ENCODE measurements around the gene MIOS. TPM values are rescaled to one million over a fixed set of nuclear protein-coding genes. Genes with fewer than 3 reads are reported as not detected.

MIOS gene
- total RNA-seq, 2 donors from 2014 or later = 24.9 to 47.7 TPM

DNA sequence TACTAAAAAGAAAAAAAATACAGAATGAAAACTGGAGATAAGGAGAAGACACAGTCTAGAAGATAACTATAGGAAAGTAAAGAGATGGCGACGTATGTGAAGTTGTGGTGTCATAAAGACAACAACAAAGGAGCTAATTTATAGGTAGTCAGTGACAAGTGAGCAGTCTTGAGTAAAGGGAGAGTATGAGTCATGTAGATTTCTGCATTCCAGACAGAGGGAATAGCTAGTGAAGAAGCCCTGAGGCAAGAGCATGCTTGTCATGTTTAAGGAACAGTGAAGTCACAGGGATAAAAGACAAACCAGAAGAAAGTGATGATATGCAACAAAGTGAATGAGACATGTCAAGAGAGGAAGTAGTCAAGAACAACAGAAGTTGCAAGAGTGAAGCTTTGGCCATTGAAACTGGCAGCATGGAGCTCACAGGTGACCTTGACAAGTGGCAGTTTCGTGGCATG, 2.3 kb upstream of the MIOS start:
- Mint-ChIP-seq H3K27me3 (no peaks in the 10 kb centered on the region), H3K27ac (no peak overlapping the region), H3K36me3 (ENCODE audit: low read depth) (peaks cover 16% of the 10 kb centered on the region), H3K4me3 (no peak overlapping the region), H3K9me3 (no peaks in the 10 kb centered on the region), H3K4me1 (peaks cover 15% of the 10 kb centered on the region)
- ATAC-seq (replicated peaks) = no peak

DNA sequence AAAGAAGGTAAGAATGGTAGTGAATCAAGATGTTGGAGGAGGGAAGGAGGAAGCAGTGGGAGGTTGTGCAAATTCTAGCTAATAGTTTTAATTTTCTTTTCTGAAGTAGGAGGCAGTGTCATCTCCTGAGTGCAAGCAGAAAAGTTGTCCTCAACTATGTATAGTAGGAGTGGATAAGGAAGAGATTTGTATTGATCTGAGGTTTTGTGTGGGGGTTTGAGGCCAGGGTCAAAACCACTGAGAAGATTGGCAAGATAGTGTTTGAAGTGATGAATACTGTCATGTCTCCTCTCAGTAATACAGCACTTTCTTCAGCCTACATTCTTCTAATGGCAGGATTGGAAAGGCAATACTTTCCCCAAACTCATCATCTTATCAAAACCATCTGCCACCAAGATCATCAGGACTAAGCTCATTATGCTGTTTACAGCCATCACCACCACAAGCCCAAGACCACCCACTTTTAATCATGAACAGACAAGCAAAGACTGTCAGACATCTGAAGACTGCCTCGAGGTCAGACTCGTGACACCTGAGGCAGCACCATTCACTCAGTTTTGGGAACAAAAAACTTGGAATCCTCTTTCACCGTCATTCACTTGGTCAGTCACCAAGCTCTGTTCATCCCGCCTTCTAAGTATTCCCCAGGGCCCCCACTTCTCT, 1.5 kb upstream of the MIOS start:
- H3K4me3 Mint-ChIP-seq = no peak overlapping the region
- H3K4me1 Mint-ChIP-seq = peaks cover 23% of the 10 kb centered on the region
- peaks cover 24% of the 10 kb centered on the region for H3K36me3 Mint-ChIP-seq (ENCODE audit: low read depth)
- H3K9me3 Mint-ChIP-seq = no peaks in the 10 kb centered on the region
- no peak overlapping the region for H3K27ac Mint-ChIP-seq
- no peaks in the 10 kb centered on the region for H3K27me3 Mint-ChIP-seq
- peak; percentile 27 for ATAC-seq (replicated peaks)

DNA sequence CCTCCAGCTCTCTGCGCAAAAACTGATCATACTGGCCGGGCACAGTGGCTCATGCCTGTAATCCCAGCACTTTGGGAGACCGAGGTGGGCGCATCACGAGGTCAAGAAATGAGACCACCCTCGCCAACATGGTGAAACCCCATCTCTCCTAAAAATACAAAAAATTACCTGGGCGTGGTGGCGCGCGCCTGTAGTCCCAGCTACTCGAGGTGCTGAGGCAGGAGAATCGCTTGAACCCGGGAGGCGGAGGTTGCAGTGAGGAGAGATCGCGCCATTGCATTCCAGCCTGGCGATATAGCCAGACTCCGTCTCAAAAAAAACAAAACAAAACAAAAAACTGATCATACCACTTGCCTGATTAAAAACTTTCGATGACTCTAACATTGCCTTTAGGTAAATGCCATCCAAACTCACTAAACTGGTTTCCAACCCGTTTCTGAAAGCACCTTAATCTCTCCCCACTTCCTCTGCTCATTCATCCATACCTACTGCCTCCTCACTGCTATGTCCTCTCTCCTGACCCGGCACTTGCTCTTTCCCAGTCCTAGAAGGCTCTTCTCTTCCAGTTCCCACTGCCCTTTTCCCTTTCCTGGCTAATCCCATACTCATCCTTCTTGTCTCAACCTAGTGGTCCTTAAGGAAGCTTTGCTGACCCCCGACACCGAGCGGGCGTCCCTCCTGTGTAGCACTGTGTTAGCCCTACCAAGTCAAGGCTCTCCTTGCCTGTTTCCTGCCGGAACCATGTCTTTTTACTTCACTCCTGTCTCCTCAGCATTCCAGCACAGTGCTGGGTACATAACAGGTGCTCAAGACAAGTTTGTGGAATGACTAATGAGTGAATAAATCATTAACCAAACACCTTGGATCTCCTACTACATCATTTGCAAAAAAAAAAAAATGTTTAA, 686 bp upstream of the MIOS start:
- Mint-ChIP-seq H3K4me3 (no peak overlapping the region), H3K36me3 (ENCODE audit: low read depth) (peaks cover 32% of the 10 kb centered on the region), H3K9me3 (no peaks in the 10 kb centered on the region), H3K27ac (no peak overlapping the region), H3K4me1 (peaks cover 26% of the 10 kb centered on the region), H3K27me3 (no peaks in the 10 kb centered on the region)
- ATAC-seq (replicated peaks) = peak; percentile 12

DNA sequence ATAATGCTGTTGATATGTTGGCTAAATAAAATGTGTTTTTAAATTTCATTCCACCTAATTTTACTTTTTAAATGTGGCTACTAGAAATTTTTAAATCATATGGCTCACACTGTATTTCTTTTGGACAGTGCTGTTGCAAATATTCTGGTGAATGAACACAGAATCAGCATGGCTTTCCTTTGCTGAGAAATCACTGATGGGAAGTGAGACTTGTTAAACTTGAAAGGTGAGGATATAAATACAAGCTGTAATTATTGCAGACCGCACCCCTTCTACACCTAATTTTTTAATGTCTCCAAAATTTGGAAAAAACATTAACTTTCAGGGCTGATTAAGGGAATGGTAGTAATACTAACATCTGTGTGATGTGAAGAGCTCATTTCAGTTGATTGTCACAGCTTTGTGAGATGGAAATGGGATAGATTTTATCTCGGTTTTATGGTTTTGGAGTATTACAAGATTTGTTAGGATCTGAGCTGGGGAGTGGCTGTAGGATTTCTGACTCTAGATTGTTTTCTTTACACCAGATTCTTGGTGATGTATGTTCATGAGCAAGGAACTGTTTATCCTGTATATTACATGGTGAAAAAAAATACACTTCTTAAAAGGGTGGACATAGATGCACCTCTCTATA, 1.3 kb downstream of the MIOS start:
- no peaks in the 10 kb centered on the region for H3K9me3 Mint-ChIP-seq
- peaks cover 31% of the 10 kb centered on the region for H3K4me1 Mint-ChIP-seq
- H3K27me3 Mint-ChIP-seq = no peaks in the 10 kb centered on the region
- peak overlapping the region; percentile 80 for H3K27ac Mint-ChIP-seq
- peak overlapping the region; percentile 80 for H3K4me3 Mint-ChIP-seq
- no peak for ATAC-seq (replicated peaks)
- peaks cover 41% of the 10 kb centered on the region for H3K36me3 Mint-ChIP-seq (ENCODE audit: low read depth)

DNA sequence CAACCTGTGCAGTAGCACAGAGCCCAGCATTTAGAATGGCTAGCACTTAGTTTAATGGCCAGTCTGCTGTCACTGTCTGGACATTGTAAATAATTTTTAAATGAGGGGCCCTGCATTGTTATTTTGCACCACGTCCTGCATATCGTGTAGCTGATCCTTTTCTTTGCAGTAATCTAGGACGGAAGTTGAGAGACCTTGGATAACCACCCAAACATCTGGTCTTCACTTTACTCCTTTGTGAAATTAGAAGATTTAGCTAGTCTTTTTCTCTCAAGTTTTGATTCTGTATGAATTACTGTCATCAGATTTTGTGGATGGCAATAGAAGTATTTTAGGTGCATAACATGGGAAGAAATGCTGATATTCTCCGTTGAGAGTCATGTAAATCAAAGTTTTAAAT, 1.9 kb downstream of the MIOS start:
- H3K36me3 Mint-ChIP-seq (ENCODE audit: low read depth) = peaks cover 46% of the 10 kb centered on the region
- H3K27me3 Mint-ChIP-seq = no peaks in the 10 kb centered on the region
- ATAC-seq (replicated peaks) = no peak
- peaks cover 31% of the 10 kb centered on the region for H3K4me1 Mint-ChIP-seq
- H3K9me3 Mint-ChIP-seq = no peaks in the 10 kb centered on the region
- peak overlapping the region; percentile 80 for H3K4me3 Mint-ChIP-seq
- peak overlapping the region; percentile 80 for H3K27ac Mint-ChIP-seq

DNA sequence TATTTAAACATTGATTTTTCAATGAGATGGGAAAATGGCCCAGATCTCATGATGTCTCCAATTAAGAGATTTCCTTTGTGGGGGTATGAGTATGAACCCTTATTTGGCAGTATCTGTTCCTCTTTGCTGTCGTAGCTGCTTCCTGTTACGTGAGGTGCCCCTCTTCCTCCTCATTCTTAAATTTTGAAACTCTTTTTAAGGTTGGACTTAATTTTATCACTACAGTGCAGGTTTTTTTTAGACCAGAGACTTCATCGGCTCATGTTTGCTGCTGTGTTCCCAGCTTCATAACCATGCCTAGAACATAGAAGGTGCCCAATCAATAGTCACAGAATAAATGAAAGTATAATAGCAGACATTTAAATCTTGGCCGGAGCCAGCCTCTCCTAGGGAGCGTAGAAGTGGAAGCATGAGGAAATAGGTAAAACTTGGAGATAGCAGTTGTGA, 2.4 kb downstream of the MIOS start:
- Mint-ChIP-seq H3K4me1 (peaks cover 31% of the 10 kb centered on the region), H3K27ac (peak overlapping the region; percentile 80), H3K27me3 (no peaks in the 10 kb centered on the region), H3K36me3 (ENCODE audit: low read depth) (peaks cover 52% of the 10 kb centered on the region), H3K9me3 (no peaks in the 10 kb centered on the region), H3K4me3 (peak overlapping the region; percentile 80)
- ATAC-seq (replicated peaks) = no peak

DNA sequence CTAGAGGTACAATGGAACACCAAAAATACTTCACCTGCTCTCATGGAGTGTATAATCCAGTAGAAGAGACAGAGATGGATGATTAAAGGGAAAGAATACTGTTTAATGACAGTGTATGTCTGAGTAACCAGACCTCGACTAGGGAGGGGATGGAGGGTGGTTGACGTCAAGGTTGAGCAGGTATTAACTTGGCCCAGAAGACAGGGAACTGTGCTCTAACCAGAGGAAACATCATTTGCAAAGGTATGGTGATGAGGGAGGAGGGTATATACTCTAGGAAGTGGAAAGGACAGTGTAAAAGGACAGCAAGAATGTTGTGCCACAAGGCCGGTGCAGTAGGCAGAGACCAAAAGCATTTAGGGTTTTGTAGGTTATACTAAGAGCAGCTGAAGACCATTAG, 2.9 kb downstream of the MIOS start:
- Mint-ChIP-seq H3K4me1 (peaks cover 31% of the 10 kb centered on the region), H3K27me3 (no peaks in the 10 kb centered on the region), H3K36me3 (ENCODE audit: low read depth) (peaks cover 57% of the 10 kb centered on the region), H3K27ac (peak overlapping the region; percentile 80), H3K9me3 (no peaks in the 10 kb centered on the region), H3K4me3 (peak overlapping the region; percentile 80)
- no peak for ATAC-seq (replicated peaks)

DNA sequence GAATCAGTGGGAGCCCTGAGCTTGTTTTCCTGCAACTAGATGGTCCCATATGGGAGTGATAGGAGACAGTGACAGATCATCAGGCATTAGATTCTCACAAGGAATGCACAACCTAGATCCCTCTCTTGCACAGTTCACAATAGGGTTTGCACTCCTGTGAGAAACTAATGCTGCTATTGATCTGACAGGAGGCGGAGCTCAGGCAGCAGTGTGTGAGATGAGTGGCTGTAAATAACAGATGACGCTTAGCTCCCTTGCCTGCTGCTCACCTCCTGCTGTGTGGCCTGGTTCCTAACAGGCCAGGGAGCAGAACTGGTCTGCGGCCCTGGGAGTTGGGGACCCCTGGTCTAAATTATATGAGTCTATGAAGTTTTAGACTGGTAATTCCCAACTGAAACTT, 3.9 kb downstream of the MIOS start:
- H3K27me3 Mint-ChIP-seq = no peaks in the 10 kb centered on the region
- H3K9me3 Mint-ChIP-seq = no peaks in the 10 kb centered on the region
- peak overlapping the region; percentile 80 for H3K27ac Mint-ChIP-seq
- peak overlapping the region; percentile 80 for H3K4me3 Mint-ChIP-seq
- H3K4me1 Mint-ChIP-seq = peaks cover 31% of the 10 kb centered on the region
- ATAC-seq (replicated peaks) = no peak
- peaks cover 64% of the 10 kb centered on the region for H3K36me3 Mint-ChIP-seq (ENCODE audit: low read depth)

DNA sequence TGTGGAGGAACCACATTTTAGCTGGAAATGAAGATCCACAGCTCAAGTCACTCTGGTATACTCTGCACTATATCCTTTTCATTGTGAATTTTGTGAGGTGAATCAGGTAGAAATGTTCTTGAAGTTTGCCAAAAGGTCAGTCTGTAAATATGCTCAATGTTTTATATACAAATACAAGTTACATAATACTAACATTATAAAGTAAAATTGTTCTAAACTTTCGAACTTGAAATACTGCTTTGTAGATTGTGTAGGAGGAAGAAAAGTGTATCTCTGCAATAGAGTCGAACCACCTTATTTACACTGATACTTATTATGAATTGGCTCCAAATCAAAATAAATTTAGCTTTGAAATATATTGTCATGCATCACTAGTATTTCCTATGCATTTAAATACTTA, 7.0 kb downstream of the MIOS start:
- Mint-ChIP-seq H3K36me3 (ENCODE audit: low read depth) (peaks cover 58% of the 10 kb centered on the region), H3K27ac (no peak overlapping the region), H3K27me3 (no peaks in the 10 kb centered on the region), H3K4me3 (no peak overlapping the region), H3K4me1 (peaks cover 23% of the 10 kb centered on the region), H3K9me3 (no peaks in the 10 kb centered on the region)
- no peak for ATAC-seq (replicated peaks)

DNA sequence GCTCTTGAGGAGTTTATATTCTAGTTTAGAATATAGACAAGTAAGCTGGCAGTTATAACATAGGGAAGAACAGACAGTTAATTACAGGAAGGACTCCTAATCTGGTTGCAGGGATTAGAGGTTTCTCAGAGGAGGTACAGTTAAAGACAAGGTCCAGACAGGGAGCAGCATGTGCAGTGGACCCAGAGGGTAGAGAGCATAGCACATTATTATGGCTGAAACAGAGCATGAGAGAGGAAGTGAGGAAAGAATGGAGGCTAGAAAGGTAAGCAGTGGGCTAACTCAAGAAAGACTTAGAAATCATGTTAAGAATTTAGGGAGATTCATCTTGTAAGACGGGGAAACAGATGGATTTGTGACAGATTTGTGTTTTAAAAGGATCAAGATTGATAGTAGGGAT, 9.7 kb downstream of the MIOS start:
- Mint-ChIP-seq H3K9me3 (no peaks in the 10 kb centered on the region), H3K27me3 (no peaks in the 10 kb centered on the region), H3K4me1 (peaks cover 5% of the 10 kb centered on the region), H3K27ac (no peak overlapping the region), H3K36me3 (ENCODE audit: low read depth) (peaks cover 48% of the 10 kb centered on the region), H3K4me3 (no peak overlapping the region)
- ATAC-seq (replicated peaks) = no peak

DNA sequence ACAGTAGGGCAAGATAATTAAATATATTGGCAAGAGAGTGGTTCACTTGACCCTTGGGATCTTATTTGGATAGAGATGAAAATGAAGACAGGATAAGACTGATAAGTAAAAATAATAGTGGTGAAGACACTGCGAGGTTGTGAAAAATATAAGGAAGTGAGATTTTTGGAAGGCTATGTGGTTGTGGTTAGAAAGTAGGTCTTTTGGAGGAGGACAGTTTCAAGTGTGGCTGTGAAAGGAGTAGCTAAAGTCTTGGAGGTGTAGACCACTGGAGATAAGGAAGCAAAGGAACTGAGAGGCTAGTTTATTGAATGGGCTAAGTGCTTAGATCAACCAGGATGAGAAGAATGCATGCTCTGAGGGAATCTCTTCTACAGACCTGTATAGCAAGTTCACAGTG, 11.2 kb downstream of the MIOS start:
- H3K4me3 Mint-ChIP-seq = no peak overlapping the region
- peaks cover 1% of the 10 kb centered on the region for H3K4me1 Mint-ChIP-seq
- no peak for ATAC-seq (replicated peaks)
- no peaks in the 10 kb centered on the region for H3K27me3 Mint-ChIP-seq
- no peak overlapping the region for H3K27ac Mint-ChIP-seq
- no peaks in the 10 kb centered on the region for H3K9me3 Mint-ChIP-seq
- peaks cover 52% of the 10 kb centered on the region for H3K36me3 Mint-ChIP-seq (ENCODE audit: low read depth)

DNA sequence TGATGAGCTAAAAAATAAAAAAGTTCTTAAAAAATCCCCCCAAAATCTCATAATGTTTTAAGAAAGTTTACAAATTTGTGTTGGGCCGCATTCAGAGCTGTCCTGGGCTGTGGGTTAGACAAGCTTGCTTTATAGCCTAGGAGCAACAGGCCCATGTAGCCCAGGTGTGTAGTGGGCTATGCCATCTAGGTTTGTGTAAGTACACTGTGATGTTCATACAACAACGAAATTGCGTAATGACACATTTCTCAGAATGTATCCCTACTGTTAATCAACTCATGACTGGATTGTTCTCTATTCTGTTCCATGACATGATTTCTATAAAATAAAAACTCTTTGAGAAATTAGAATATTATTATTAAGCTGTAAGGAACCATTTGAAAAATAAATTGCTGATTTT, 13.0 kb downstream of the MIOS start:
- H3K36me3 Mint-ChIP-seq (ENCODE audit: low read depth) = peaks cover 36% of the 10 kb centered on the region
- no peak overlapping the region for H3K4me3 Mint-ChIP-seq
- no peak overlapping the region for H3K27ac Mint-ChIP-seq
- no peak for ATAC-seq (replicated peaks)
- no peaks in the 10 kb centered on the region for H3K27me3 Mint-ChIP-seq
- H3K9me3 Mint-ChIP-seq = no peaks in the 10 kb centered on the region
- H3K4me1 Mint-ChIP-seq = no peaks in the 10 kb centered on the region

DNA sequence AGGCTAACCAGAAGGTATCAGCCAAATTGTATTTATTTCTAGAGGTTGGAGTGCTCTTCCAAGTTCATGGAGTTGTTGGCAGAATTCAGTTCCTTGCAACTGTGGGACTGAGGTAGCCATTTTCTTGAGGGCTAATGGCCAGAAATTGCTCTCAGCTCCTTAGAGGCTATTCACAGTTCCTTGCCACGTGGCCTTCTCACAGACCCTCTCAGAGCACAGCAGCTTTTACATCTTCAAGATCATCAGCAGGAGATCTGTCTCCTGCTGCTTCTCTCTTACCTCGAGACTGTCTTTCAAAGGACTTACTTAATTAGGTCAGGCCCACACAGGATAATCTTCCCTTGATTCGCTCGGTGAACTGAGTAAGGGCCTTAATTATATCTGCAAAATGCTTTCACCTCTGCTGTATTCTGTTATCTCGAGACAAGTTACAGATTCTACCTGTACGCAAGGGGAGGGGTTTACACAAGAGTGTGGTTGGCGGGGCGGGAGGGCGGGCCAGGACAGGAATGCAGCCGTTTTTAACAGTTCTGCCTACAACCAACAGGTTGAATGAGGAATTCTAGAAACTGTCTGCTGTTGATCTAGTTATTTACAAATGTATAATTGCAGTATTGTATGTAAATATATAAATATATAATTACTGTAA, 15.0 kb downstream of the MIOS start:
- H3K4me1 Mint-ChIP-seq = no peaks in the 10 kb centered on the region
- H3K27ac Mint-ChIP-seq = no peak overlapping the region
- peaks cover 31% of the 10 kb centered on the region for H3K36me3 Mint-ChIP-seq (ENCODE audit: low read depth)
- H3K27me3 Mint-ChIP-seq = no peaks in the 10 kb centered on the region
- no peaks in the 10 kb centered on the region for H3K9me3 Mint-ChIP-seq
- ATAC-seq (replicated peaks) = no peak
- H3K4me3 Mint-ChIP-seq = no peak overlapping the region

DNA sequence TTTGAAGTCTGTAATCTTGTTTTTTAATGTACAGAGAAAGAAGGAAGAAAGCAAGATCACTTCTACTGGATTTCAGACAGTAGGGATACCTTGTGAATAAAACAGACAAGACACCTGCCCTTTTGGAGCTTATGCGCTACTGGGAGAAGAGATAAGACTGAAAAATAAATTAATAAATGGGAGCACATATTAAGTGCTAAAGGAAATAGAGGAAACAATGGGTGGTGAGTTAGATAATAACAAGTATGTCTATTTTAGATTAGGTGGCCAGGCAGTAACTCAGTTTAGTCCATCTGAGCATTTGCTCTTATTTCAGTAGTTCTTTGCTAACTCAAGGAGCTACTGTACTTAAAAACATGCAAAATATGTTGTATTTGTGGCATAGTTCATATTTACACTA, 15.9 kb downstream of the MIOS start:
- Mint-ChIP-seq H3K4me1 (no peaks in the 10 kb centered on the region), H3K9me3 (no peaks in the 10 kb centered on the region), H3K36me3 (ENCODE audit: low read depth) (peaks cover 31% of the 10 kb centered on the region), H3K4me3 (no peak overlapping the region), H3K27me3 (no peaks in the 10 kb centered on the region), H3K27ac (no peak overlapping the region)
- ATAC-seq (replicated peaks) = no peak
